WERI-Rb-1 (cell line): ENCODE data around the gene HPGDS.
"Not testable (repeated sequence)": the region's sequence is repeated elsewhere in the genome, so short reads cannot be mapped to it uniquely, and the experiment has no call there.

Experiments
- DNase-seq: peaks from one replicate; pipeline ENCODE4 v3.0.0-alpha.2; 2020
- H3K27ac ChIP-seq: fragments of 250-450 bp; sonication (Bioruptor Pico); 2 replicates; pipeline ENCODE4 v1.5.1; 2020; ENCODE audit warnings: mild to moderate bottlenecking, moderate library complexity
- H3K27me3 ChIP-seq: fragments of 250-450 bp; sonication (Bioruptor Pico); 2 replicates; pipeline ENCODE4 v1.5.1; 2021; ENCODE audit warnings: mild to moderate bottlenecking, low read depth, moderate library complexity; ENCODE audit not compliant: insufficient read depth, severe bottlenecking
- H3K36me3 ChIP-seq: fragments of 250-450 bp; sonication (Bioruptor Pico); 2 replicates; pipeline ENCODE4 v1.5.1; 2020; ENCODE audit warnings: mild to moderate bottlenecking, moderate library complexity
- H3K4me3 ChIP-seq: 2 replicates; pipeline ENCODE4 v1.5.1; 2011; ENCODE audit warnings: low read depth, mild to moderate bottlenecking, control low read depth, low read length
- H3K9me3 ChIP-seq: fragments of 250-450 bp; sonication (Bioruptor Pico); 2 replicates; pipeline ENCODE4 v1.5.1; 2021; ENCODE audit warnings: mild to moderate bottlenecking, moderate library complexity; ENCODE audit not compliant: severe bottlenecking
- TF ChIP-seq, protein P1 (sequence below): IDR thresholded peaks from 2 replicates; pipeline ENCODE4 v1.5.1; 2011; ENCODE audit warnings: low read depth, mild to moderate bottlenecking, control low read depth, inconsistent platforms, low read length

The HPGDS gene

DNA sequence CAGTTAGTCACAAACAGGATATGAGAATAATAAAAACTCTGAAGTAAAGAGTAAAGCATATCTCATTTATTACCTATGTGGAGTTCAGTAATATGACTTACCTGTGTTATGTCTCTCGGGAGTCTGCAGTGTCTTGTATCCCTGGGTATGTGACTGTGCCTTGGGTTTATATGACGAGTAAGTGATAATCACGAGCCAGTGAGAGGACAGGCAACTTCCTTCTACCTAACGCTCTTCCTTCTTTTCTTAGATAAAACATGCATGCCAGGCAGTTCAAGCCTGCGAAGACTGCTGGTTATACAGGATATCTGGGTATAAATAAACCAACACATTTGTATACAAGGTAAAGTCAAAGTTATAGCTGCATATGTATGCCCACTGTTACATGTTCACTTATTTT is at the start of gene HPGDS:
HPGDS (minus strand) TSS at position 143 of the 400 bp plus-strand sequence. CDS start 8,207 bp downstream, outside the sequence.
- H3K4me3 ChIP-seq: no peak within 1 kb of the TSS
- no peaks in the 10 kb centered on the region for H3K9me3 ChIP-seq
- no peak within 1 kb of the TSS for H3K27ac ChIP-seq
- no peaks in the 10 kb centered on the region for H3K36me3 ChIP-seq
- no peaks in the 10 kb centered on the region for H3K27me3 ChIP-seq
- DNase-seq: no peak
- TF ChIP-seq, protein P1, sequence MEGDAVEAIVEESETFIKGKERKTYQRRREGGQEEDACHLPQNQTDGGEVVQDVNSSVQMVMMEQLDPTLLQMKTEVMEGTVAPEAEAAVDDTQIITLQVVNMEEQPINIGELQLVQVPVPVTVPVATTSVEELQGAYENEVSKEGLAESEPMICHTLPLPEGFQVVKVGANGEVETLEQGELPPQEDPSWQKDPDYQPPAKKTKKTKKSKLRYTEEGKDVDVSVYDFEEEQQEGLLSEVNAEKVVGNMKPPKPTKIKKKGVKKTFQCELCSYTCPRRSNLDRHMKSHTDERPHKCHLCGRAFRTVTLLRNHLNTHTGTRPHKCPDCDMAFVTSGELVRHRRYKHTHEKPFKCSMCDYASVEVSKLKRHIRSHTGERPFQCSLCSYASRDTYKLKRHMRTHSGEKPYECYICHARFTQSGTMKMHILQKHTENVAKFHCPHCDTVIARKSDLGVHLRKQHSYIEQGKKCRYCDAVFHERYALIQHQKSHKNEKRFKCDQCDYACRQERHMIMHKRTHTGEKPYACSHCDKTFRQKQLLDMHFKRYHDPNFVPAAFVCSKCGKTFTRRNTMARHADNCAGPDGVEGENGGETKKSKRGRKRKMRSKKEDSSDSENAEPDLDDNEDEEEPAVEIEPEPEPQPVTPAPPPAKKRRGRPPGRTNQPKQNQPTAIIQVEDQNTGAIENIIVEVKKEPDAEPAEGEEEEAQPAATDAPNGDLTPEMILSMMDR: no peak

DNA sequence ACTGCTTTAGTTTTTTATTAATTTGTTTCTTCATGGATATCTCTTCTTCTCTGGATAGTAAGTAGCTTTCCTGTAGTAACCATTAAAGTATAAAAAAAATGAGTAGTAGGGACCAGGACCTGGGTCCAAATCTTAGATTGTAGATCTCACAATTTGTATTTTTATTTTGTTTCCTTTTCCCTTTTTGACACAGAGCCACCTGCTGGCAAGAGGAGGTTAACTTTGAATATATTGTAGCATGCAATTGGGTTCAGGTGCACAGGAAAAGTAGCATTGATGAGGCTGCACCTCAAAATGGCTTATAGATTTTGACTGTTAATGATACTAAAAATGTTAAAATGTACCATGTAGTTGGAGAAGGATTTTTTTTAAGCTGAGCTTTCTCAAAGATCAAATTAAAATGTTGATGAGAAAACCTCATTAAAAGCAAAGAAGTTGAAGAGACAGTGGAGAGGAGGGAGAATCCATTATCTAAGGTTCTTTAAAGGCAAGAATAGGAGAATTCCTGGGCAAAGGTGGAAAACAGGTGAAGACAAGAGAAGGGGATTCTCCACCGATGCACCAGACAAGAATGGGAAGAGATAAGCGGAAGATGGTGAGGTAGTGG is 48.3 kb upstream of the HPGDS start:
- Histone ChIP-seq H3K9me3 (no peaks in the 10 kb centered on the region), H3K27ac (no peak overlapping the region), H3K4me3 (no peak overlapping the region), H3K36me3 (no peaks in the 10 kb centered on the region), H3K27me3 (no peaks in the 10 kb centered on the region)
- TF ChIP-seq, protein P1: peak; percentile 45; the same call in 1 of the 2 replicates
- no peak for DNase-seq

DNA sequence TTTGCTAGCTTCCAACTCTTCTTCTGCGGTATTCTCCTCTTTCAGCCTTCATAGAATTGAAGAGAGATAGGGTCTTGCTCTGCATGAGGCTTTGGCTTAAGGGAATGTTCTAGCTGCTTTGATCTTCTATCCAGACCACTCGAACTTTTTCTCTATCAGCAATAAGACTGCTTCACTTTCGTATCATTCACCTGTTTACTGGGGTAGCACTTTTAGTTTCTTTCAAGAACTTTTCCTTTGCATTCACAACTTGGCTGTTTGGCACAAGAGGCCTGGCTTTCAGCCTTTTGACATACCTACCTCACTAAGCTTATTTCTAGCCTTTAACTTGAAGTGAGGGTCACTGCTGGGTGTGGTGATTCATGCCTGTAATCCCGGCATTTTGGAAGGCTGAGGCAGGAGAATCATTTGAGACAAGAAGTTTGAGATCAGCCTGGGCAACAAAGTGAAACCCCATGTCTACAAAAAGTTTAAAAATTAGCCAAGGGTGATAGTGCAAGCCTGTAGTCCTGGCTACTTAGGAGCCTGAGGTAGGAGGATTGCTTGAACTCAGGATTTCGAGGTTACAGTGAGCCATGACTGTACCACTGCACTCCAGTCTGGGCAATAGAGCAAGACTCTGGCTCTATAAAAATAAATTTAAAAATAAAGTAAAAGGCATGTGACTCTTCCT is 47.1 kb upstream of the HPGDS start:
- H3K27ac ChIP-seq: no peak overlapping the region
- no peaks in the 10 kb centered on the region for H3K9me3 ChIP-seq
- no peaks in the 10 kb centered on the region for H3K36me3 ChIP-seq
- TF ChIP-seq, protein P1: no peak
- no peak for DNase-seq
- H3K27me3 ChIP-seq: no peaks in the 10 kb centered on the region
- no peak overlapping the region for H3K4me3 ChIP-seq

DNA sequence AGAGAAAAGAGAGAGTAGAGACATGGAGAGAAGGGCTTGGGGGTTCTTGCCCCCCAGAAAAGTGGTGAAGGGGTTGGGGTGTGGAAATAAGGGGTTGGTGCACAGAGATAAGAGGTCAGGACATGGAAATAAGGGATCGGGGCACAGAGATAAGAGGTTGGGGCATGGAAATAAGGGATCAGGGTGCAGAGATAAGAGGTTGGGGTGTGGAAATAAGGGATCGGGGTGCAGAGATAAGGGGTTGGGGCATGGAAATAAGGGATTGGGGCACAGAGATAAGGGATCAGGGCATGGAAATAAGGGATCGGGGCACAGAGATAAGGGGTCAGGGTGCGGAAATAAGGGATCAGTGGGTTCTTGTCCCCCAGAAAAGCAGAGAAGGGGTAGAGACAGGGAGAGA is 45.3 kb upstream of the HPGDS start:
- H3K4me3 ChIP-seq, H3K9me3 ChIP-seq, H3K27ac ChIP-seq, DNase-seq, H3K27me3 ChIP-seq, H3K36me3 ChIP-seq: not testable (repeated sequence)

DNA sequence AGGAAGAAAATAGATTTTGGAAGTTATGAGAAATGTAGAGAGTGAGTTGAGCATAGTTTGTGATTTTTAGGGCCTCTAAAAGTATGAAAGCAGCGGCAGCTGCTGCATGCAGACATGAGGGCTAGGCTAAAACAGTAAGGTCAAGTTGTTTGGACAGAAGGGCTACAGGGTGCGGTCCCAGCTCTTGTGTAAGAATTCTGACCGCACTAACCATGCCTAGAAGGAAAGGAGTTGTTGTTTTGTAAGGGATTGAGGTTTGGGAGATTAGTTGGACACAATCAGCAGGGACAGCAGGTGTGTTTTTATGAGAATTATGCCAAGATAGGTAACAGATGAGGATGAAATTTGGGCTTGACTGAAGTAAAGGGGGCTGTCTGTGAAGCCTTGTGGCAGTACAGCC is 42.8 kb upstream of the HPGDS start:
- H3K27me3 ChIP-seq, H3K4me3 ChIP-seq, DNase-seq, H3K27ac ChIP-seq, H3K9me3 ChIP-seq, H3K36me3 ChIP-seq: not testable (repeated sequence)

DNA sequence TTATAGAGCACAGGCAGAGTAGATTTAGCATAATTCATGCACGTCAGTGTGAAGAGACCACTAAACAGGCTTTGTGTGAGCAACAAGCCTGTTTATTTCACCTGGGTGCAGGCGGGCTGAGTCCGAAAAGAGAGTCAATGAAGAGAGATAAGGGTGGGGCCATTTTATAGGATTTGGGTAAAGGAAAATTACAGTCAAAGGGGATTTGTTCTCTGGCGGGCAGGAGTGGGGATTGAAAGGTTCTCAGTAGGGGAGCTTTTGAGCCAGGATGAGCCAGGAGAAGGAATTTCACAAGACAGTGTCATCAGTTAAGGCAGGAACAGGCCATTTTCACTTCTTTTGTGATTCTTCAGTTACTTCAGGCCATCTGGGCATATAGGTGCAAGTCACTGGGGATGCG is 40.3 kb upstream of the HPGDS start:
- H3K27ac ChIP-seq, H3K36me3 ChIP-seq, H3K27me3 ChIP-seq, DNase-seq, H3K4me3 ChIP-seq, H3K9me3 ChIP-seq: not testable (repeated sequence)

DNA sequence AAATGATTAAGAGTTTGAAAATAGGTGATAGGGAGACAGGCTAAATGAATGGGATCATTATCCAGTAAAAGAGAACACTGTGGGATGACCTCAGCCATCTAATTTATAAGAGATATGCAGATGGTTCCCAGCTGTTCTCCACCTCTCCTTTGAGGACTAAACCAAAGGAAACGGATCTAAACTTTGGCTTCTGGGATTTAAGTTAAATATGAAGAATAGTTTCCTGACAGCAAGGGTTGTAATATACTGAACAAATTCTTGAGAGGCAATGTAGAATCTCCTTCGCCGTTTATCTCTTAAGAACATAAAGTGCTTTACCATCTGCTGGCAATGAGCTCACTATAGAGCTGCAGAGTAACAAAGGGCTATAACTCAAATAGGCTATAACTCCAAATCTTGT is 35.4 kb upstream of the HPGDS start:
- H3K9me3 ChIP-seq: no peaks in the 10 kb centered on the region
- no peak for DNase-seq
- H3K4me3 ChIP-seq: no peak overlapping the region
- TF ChIP-seq, protein P1: no peak
- no peaks in the 10 kb centered on the region for H3K36me3 ChIP-seq
- peak overlapping the region; percentile 11; the same call in 1 of the 2 replicates for H3K27ac ChIP-seq
- H3K27me3 ChIP-seq: no peaks in the 10 kb centered on the region
